PC-9 (cell line): Measurements from ENCODE around the gene SERTAD4. TPM values are rescaled to one million over a fixed set of nuclear protein-coding genes. Genes with fewer than 3 reads are reported as not detected.

Experiments used
- BruUV-seq: library from RNA; stranded (reverse); fragments of 400-500 nt; replicated peaks from 2 replicates; lab custom pipeline; 2021; lab: Mats Ljungman, UMichigan
- CTCF ChIA-PET: fragments of 300-600 bp; sonication (Branson Sonifier 250); formaldehyde crosslinking; loops from one replicate; lab custom pipeline; 2022; ENCODE audit warnings: antibody characterized with exemption; lab: Charles Lee
- POLR2A ChIA-PET: fragments of 300-600 bp; sonication (Branson Sonifier 250); formaldehyde crosslinking; loops from one replicate; lab custom pipeline; 2022; ENCODE audit warnings: antibody characterized with exemption; ENCODE audit not compliant: unreplicated experiment; lab: Charles Lee
- DNase-seq, 2 experiments: peaks; one replicate each; pipeline versions ENCODE4 v3.0.0 to v3.0.0-alpha.2; 2015 to 2022; ENCODE audit warnings: mixed read lengths in 1 of 2
- H2AFZ ChIP-seq: fragments of 200-600 bp; sonication (generic); 2 replicates; pipeline ENCODE4 v1.8.1; 2017; ENCODE audit warnings: antibody characterized with exemption
- H3F3A ChIP-seq: fragments of 200-600 bp; sonication (generic); 2 replicates; pipeline ENCODE4 v1.8.1; 2017; ENCODE audit warnings: antibody characterized with exemption, mild to moderate bottlenecking, low read depth; ENCODE audit not compliant: insufficient read depth
- H3K27ac ChIP-seq: fragments of 200-600 bp; sonication (generic); 2 replicates; pipeline ENCODE4 v1.6.1; 2016; ENCODE audit warnings: mixed run types
- H3K27me3 ChIP-seq: fragments of 200-600 bp; sonication (generic); 2 replicates; pipeline ENCODE4 v1.6.1; 2016; ENCODE audit warnings: low read depth, mixed run types; ENCODE audit not compliant: insufficient read depth
- H3K36me3 ChIP-seq: fragments of 200-600 bp; sonication (generic); 2 replicates; pipeline ENCODE4 v1.6.1; 2016; ENCODE audit warnings: low read depth, mixed run types
- H3K4me1 ChIP-seq: fragments of 200-600 bp; sonication (generic); replicated peaks from 2 replicates; pipeline ENCODE4 v1.6.1; 2016; ENCODE audit warnings: mixed run types; ENCODE audit not compliant: insufficient read depth
- H3K4me2 ChIP-seq: fragments of 200-600 bp; sonication (generic); 2 replicates; pipeline ENCODE4 v1.6.1; 2017; ENCODE audit warnings: mixed run types
- H3K4me3 ChIP-seq: fragments of 200-600 bp; sonication (generic); 2 replicates; pipeline ENCODE4 v1.6.1; 2016; ENCODE audit warnings: mixed run types
- H3K79me2 ChIP-seq: fragments of 200-600 bp; sonication (generic); 2 replicates; pipeline ENCODE4 v1.6.1; 2017; ENCODE audit warnings: low read depth, mixed run types
- H3K9me2 ChIP-seq: fragments of 200-600 bp; sonication (generic); 2 replicates; pipeline ENCODE4 v1.8.1; 2017; ENCODE audit warnings: mild to moderate bottlenecking; ENCODE audit not compliant: insufficient read depth
- H3K9me3 ChIP-seq: fragments of 200-600 bp; sonication (generic); 2 replicates; pipeline ENCODE4 v1.8.1; 2016; ENCODE audit warnings: low read depth; ENCODE audit not compliant: insufficient read depth
- H4K20me1 ChIP-seq: fragments of 200-600 bp; sonication (generic); 2 replicates; pipeline ENCODE4 v1.8.1; 2017; ENCODE audit not compliant: insufficient read depth
- EZH2 ChIP-seq: fragments of 200-600 bp; sonication (generic); IDR thresholded peaks from 2 replicates; pipeline ENCODE4 v1.8.0; 2017; ENCODE audit warnings: antibody characterized with exemption, low read depth
- intact Hi-C: fragments of 100-400 bp; cut with micrococcal nuclease; formaldehyde crosslinking; loops from one replicate; pipeline ENCODE4 v1.10.0; 2022; ENCODE audit not compliant: unreplicated experiment
- total RNA-seq: library from RNA; stranded (reverse); gene quantifications from 2 replicates; pipeline ENCODE4 v1.2.3, GENCODE V29; 2021
- TF ChIP-seq, protein P1 (sequence below): fragments of 200-600 bp; sonication (generic); conservative IDR thresholded peaks from 2 replicates; pipeline ENCODE4 v1.6.1; 2017; ENCODE audit warnings: mixed run types, antibody characterized with exemption, mild to moderate bottlenecking, moderate library complexity

Gene SERTAD4
- total RNA-seq, 1 experiment from 2014 or later: 22.6 TPM

DNA sequence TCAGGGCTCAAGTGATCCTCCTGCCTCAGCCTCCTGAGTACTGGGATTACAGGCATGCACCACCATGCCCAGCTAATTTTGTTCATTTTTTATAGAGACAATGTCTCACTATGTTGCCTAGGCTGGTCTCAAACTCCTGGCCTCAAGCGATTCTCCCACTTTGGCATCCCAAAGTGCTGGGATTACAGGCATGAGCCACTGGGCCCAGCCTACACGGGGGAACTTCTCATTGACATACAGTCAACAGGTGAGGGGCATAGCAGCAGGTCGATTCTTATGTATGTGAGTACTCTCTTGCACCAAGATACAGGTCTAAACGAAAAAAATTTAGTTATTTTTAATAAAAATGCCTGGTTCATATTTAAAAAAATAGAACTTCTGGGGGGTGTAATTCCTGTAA, 56.7 kb downstream of the SERTAD4 start:
- no peaks in the 10 kb centered on the region for H3K36me3 ChIP-seq
- H3F3A ChIP-seq: no peaks in the 10 kb centered on the region
- no peaks in the 10 kb centered on the region for H3K9me2 ChIP-seq
- no peak overlapping the region for H3K4me3 ChIP-seq
- no peak overlapping the region for H2AFZ ChIP-seq
- no TSS peak for BruUV-seq
- intact Hi-C loops: no loop called here
- TF ChIP-seq, protein P1, sequence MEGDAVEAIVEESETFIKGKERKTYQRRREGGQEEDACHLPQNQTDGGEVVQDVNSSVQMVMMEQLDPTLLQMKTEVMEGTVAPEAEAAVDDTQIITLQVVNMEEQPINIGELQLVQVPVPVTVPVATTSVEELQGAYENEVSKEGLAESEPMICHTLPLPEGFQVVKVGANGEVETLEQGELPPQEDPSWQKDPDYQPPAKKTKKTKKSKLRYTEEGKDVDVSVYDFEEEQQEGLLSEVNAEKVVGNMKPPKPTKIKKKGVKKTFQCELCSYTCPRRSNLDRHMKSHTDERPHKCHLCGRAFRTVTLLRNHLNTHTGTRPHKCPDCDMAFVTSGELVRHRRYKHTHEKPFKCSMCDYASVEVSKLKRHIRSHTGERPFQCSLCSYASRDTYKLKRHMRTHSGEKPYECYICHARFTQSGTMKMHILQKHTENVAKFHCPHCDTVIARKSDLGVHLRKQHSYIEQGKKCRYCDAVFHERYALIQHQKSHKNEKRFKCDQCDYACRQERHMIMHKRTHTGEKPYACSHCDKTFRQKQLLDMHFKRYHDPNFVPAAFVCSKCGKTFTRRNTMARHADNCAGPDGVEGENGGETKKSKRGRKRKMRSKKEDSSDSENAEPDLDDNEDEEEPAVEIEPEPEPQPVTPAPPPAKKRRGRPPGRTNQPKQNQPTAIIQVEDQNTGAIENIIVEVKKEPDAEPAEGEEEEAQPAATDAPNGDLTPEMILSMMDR: no peak
- TF ChIP-seq EZH2: no peak
- CTCF ChIA-PET: no interaction called here
- H3K9me3 ChIP-seq: no peaks in the 10 kb centered on the region
- no peaks in the 10 kb centered on the region for H3K79me2 ChIP-seq
- peaks cover 6% of the 10 kb centered on the region for H3K4me1 ChIP-seq
- POLR2A ChIA-PET: no interaction called here
- no peaks in the 10 kb centered on the region for H4K20me1 ChIP-seq
- H3K4me2 ChIP-seq: no peak overlapping the region
- DNase-seq: no peak
- peaks cover 5% of the 10 kb centered on the region; the same call in 1 of the 2 replicates for H3K27me3 ChIP-seq
- H3K27ac ChIP-seq: no peak overlapping the region

DNA sequence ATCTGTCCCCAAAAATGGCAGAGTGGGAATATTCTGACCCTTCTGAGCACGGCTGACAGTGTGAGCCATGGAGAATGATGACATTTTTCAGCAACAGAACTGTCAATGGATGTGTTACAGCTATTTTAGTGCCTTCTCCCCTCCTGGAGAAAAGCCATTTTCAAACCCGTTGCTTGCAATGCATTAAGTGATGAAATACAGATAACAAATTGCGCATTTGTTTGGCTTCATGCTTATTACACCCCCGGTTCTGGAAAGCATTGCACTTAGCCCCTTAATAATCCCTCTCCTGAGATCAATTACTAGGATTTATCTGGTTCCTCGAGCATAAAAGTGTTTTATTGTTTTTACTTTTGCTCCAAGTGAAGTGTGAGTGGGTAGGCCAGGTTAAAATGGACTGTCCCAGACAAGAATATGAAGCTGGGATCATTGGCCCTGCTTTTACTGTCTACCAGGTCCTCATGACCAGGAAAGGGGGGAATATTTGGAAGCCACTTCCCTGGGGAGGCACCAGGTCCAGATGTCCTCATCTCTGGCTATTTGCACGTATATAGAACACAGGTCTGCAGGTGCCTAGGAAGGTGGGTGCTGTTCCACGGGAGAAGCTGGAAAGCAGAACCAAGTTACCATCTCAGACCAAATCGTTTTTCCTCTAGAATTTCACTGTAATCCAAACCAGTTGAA, 58.6 kb downstream of the SERTAD4 start:
- Histone ChIP-seq H3K4me3 (no peak overlapping the region), H3K9me2 (no peaks in the 10 kb centered on the region), H2AFZ (no peak overlapping the region), H3K79me2 (no peaks in the 10 kb centered on the region), H3K4me2 (0 out of 2 replicates have a peak overlapping the region, but pooled peaks have one; percentile 80), H3F3A (no peaks in the 10 kb centered on the region), H3K27ac (no peak overlapping the region), H4K20me1 (no peaks in the 10 kb centered on the region), H3K9me3 (no peaks in the 10 kb centered on the region), H3K36me3 (no peaks in the 10 kb centered on the region), H3K4me1 (peaks cover 10% of the 10 kb centered on the region), H3K27me3 (0 out of 2 replicates have a peak, but pooled peaks cover 3% of the 10 kb centered on the region)
- intact Hi-C loops: loop anchor here (5.0 kb wide), 1 partner anchor 104 kb away; no protein-coding TSS in a partner anchor
- POLR2A ChIA-PET: no interaction called here
- DNase-seq: no peak
- TF ChIP-seq, protein P1: no peak
- TF ChIP-seq EZH2: no peak
- no TSS peak for BruUV-seq
- CTCF ChIA-PET: no interaction called here

DNA sequence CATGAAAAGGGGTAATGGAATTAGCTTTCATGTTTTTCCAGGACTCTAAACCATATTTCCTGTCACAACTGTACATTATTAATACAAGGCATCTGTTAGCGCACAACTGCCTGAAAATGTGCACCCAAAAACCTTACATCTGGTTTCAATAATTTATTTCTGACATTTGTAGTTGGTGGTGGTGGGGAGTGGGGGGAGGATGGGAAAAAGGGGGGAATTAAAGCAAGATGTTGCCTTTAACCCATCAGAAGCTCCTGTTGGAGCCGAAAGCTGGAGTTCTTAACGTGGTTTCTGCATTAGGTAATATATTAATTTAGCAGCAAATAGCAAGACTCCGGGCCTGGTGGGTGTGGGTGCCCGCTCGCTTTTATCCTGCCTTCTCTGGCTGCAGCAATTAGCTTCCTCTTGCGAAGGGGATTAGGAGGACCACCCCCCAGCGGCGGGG, 59.2 kb downstream of the SERTAD4 start:
- Histone ChIP-seq H3K9me3 (no peaks in the 10 kb centered on the region), H3K36me3 (no peaks in the 10 kb centered on the region), H3F3A (no peaks in the 10 kb centered on the region), H3K27me3 (no peaks in the 10 kb centered on the region), H3K4me1 (peaks cover 10% of the 10 kb centered on the region), H4K20me1 (no peaks in the 10 kb centered on the region), H3K4me3 (peak overlapping the region; percentile 53; the same call in 1 of the 2 replicates), H3K4me2 (peak overlapping the region; percentile 80), H2AFZ (peak overlapping the region; percentile 74; the same call in 1 of the 2 replicates), H3K27ac (no peak overlapping the region), H3K79me2 (no peaks in the 10 kb centered on the region), H3K9me2 (no peaks in the 10 kb centered on the region)
- CTCF ChIA-PET: interaction anchor here (0.6 to 0.8 kb wide), 7 partner anchors 19 to 484 kb away, joined by 3 to 12 read pairs (median 4); no protein-coding TSS in a partner anchor
- DNase-seq: no peak
- intact Hi-C loops: loop anchor here (1.0 to 5.0 kb wide), 5 partner anchors 19 to 105 kb away; partner anchors contain the start of gene HHAT
- POLR2A ChIA-PET: no interaction called here
- TF ChIP-seq, protein P1: no peak
- no peak for TF ChIP-seq EZH2
- BruUV-seq: no TSS peak
